TTC549 (cell line): Measurements from ENCODE around the gene KMT2E.
"Not testable (repeated sequence)": the region's sequence is repeated elsewhere in the genome, so short reads cannot be mapped to it uniquely, and the experiment has no call there.

Experiments
- FAIRE-seq: peaks from 2 replicates; lab custom pipeline; 2012; peaks lifted over from hg19 to GRCh38; lab: Jason Lieb, UNC

KMT2E gene

GRCh38 chr7:105013816-105014692, at the start of gene KMT2E:
Gene KMT2E (plus strand): TSS chr7:105014205. CDS start chr7:105040953, 26,748 bp downstream.
- FAIRE-seq, result no peak

GRCh38 chr7:104964626-104965236, 49.3 kb upstream of the KMT2E start:
- FAIRE-seq, result no peak

GRCh38 chr7:104966022-104966421, 48.0 kb upstream of the KMT2E start:
- no peak for FAIRE-seq

- FAIRE-seq, result no peak
These were observed 46.9 kb upstream of the KMT2E start for GRCh38 chr7:104967088-104967487.

GRCh38 chr7:104967595-104967994, 46.4 kb upstream of the KMT2E start:
- no peak for FAIRE-seq

- FAIRE-seq, result no peak
These were observed 45.4 kb upstream of the KMT2E start for GRCh38 chr7:104968648-104969047.

GRCh38 chr7:104969183-104969582, 44.8 kb upstream of the KMT2E start:
- FAIRE-seq, result no peak

- FAIRE-seq, result no peak
These were observed 42.5 kb upstream of the KMT2E start for GRCh38 chr7:104971290-104972071.

GRCh38 chr7:104972500-104972899, 41.5 kb upstream of the KMT2E start:
- FAIRE-seq, result no peak

GRCh38 chr7:104973227-104973626, 40.8 kb upstream of the KMT2E start:
- FAIRE-seq, result no peak

- no peak for FAIRE-seq
These were observed 40.0 kb upstream of the KMT2E start for GRCh38 chr7:104973909-104974415.

GRCh38 chr7:104975553-104975952, 38.5 kb upstream of the KMT2E start:
- FAIRE-seq, result not testable (repeated sequence)

GRCh38 chr7:104976966-104977636, 36.9 kb upstream of the KMT2E start:
- FAIRE-seq, result no peak

GRCh38 chr7:104978460-104978859, 35.5 kb upstream of the KMT2E start:
- FAIRE-seq, result no peak

GRCh38 chr7:104979167-104979841, 34.7 kb upstream of the KMT2E start:
- no peak for FAIRE-seq

- FAIRE-seq, result no peak
These were observed 33.6 kb upstream of the KMT2E start for GRCh38 chr7:104980440-104980839.

GRCh38 chr7:104980841-104981671, 32.9 kb upstream of the KMT2E start:
- peak; percentile 3 for FAIRE-seq

- FAIRE-seq, result no peak
These were observed 32.4 kb upstream of the KMT2E start for GRCh38 chr7:104981672-104982037.

GRCh38 chr7:104982308-104983075, 31.5 kb upstream of the KMT2E start:
- FAIRE-seq, result no peak

- FAIRE-seq, result no peak
These were observed 30.9 kb upstream of the KMT2E start for GRCh38 chr7:104983076-104983577.
